Activated T-helper 2 cell treated with anti-CD3 and anti-CD28 coated beads, Interferon-gamma antibody, Interleukin-2, Interleukin-4, amounts not matched to agents 10 μg/mL and 5 μg/mL and 100 μg/mL, durations not matched to agents 14 hours and 24 hours and 36 hours (primary cell): ENCODE measurements around the gene RRN3. TPM values are rescaled to one million over a fixed set of nuclear protein-coding genes. Genes with fewer than 3 reads are reported as not detected.
"Not testable (repeated sequence)": the region's sequence is repeated elsewhere in the genome, so short reads cannot be mapped to it uniquely, and the experiment has no call there.

ENCODE experiments used
- DNase-seq: peaks from one replicate; pipeline ENCODE4 v3.0.0; 2021; ENCODE audit warnings: low spot score
- H3K27ac Mint-ChIP-seq: one replicate; pipeline ENCODE4 v1.8.0; 2021; ENCODE audit warnings: mixed read lengths
- H3K27me3 Mint-ChIP-seq: one replicate; pipeline ENCODE4 v1.8.0; 2021; ENCODE audit warnings: low read depth, mixed read lengths
- H3K36me3 Mint-ChIP-seq: one replicate; pipeline ENCODE4 v1.8.0; 2021; ENCODE audit warnings: low read depth, mixed read lengths
- H3K4me1 Mint-ChIP-seq: one replicate; pipeline ENCODE4 v1.8.0; 2021; ENCODE audit warnings: low read depth, mixed read lengths
- H3K4me3 Mint-ChIP-seq: one replicate; pipeline ENCODE4 v1.8.0; 2021; ENCODE audit warnings: low read depth, mild to moderate bottlenecking, moderate library complexity, mixed read lengths
- H3K9me3 Mint-ChIP-seq: one replicate; pipeline ENCODE4 v1.8.0; 2021; ENCODE audit warnings: mixed read lengths
- intact Hi-C: fragments of 100-400 bp; cut with micrococcal nuclease; formaldehyde crosslinking; loops from one replicate; pipeline ENCODE4 v1.15.1; 2023
- total RNA-seq: library from RNA; stranded (reverse); gene quantifications from 2 replicates; pipeline ENCODE4 v1.2.3, GENCODE V29; 2022

The RRN3 gene
- total RNA-seq, 1 donor from 2014 or later: 37.5 TPM

- Mint-ChIP-seq H3K4me3 (no peak overlapping the region), H3K27me3 (no peaks in the 10 kb centered on the region), H3K36me3 (peaks cover 3% of the 10 kb centered on the region), H3K9me3 (no peaks in the 10 kb centered on the region), H3K27ac (no peak overlapping the region), H3K4me1 (peaks cover 18% of the 10 kb centered on the region)
- intact Hi-C loops: no loop called here
- no peak for DNase-seq
Observed at GRCh38 chr16:15052747-15053476, 41.2 kb downstream of the RRN3 start.

DNA sequence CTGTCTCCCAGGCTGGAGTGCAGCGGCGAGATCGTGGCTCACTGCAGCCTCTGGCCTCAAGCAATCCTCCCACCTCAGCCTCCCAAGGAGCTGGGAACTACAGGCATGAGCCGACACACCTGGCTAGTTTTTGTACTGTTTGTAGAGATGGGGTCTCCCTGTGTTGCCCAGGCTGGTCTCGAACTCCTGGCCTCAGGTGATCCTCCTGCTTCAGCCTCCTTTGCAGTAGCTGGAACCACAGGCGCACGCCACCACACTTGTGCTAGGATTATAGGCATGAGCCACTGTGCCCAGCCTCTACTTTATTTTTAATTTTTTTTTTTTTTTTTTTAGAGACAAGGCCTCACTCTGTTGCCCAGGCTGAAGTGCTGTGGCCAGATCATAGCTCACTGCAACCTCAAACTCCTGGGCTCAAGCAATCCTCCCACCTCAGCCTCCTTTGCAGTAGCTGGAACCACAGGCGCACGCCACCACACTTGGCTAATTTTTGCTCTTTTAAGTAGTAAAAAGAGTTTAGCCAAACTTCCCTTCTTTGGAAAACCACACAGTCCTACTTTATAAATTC is 42.6 kb downstream of the RRN3 start:
- no peak overlapping the region for H3K4me3 Mint-ChIP-seq
- peaks cover 16% of the 10 kb centered on the region for H3K4me1 Mint-ChIP-seq
- no peak for DNase-seq
- intact Hi-C loops: no loop called here
- H3K27me3 Mint-ChIP-seq: no peaks in the 10 kb centered on the region
- H3K36me3 Mint-ChIP-seq: peaks cover 9% of the 10 kb centered on the region
- H3K9me3 Mint-ChIP-seq: no peaks in the 10 kb centered on the region
- no peak overlapping the region for H3K27ac Mint-ChIP-seq

DNA sequence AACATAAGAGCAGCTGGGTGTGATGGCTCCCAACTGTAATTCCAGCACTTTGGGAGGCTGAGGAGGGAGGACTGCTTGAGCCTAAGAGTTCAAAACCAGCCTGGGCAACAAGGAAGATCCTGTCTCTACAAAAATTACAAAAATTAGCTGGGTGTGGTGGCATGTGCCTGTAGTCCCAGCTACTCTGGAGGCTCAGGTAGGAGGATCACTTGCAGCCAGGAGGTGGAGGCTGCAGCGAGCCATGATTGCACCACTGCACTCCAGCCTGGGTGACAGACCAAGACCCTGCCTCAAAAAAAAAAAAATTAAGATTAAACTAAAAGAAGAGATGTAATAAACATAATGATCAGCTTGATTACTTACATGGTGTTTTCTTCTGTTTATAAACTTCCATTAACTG is 43.6 kb downstream of the RRN3 start:
- H3K9me3 Mint-ChIP-seq, H3K27ac Mint-ChIP-seq, intact Hi-C loops, DNase-seq, H3K36me3 Mint-ChIP-seq, H3K4me3 Mint-ChIP-seq, H3K27me3 Mint-ChIP-seq: not testable (repeated sequence)
- peaks cover 14% of the 10 kb centered on the region for H3K4me1 Mint-ChIP-seq

DNA sequence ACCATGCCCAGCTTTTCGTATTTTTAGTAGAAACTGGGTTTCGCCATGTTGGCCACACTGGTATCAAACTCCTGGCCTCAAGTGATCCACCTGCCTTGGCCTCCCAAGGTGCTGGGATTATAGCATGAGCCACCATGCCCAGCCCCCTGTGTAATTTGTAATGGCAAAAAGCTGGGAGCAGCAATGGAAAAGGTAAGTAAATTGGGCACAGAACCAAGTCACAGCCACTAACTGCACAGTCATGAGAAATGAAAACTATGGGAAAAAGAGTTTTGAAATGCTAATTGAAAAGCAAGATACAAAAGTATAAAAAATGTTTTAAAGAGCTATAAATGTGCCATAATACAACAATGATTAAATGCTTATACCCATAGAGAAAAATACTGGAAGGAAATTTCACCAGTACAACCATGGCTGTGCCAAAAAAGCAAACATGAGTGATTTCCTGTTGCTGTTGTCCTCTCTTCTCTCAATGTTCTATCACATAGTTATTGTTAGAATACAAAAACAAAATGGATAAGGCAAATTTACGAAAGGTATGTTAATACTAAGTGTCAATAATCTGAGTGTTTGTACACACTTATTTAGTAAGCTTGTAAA is 44.4 kb downstream of the RRN3 start:
- DNase-seq: no peak
- H3K36me3 Mint-ChIP-seq: peaks cover 9% of the 10 kb centered on the region
- intact Hi-C loops: no loop called here
- H3K27me3 Mint-ChIP-seq: no peaks in the 10 kb centered on the region
- no peaks in the 10 kb centered on the region for H3K9me3 Mint-ChIP-seq
- no peak overlapping the region for H3K4me3 Mint-ChIP-seq
- peaks cover 10% of the 10 kb centered on the region for H3K4me1 Mint-ChIP-seq
- no peak overlapping the region for H3K27ac Mint-ChIP-seq

GRCh38 chr16:15046692-15047376 is 47.2 kb downstream of the RRN3 start:
- intact Hi-C loops: no loop called here
- no peak overlapping the region for H3K4me3 Mint-ChIP-seq
- H3K27ac Mint-ChIP-seq: no peak overlapping the region
- peaks cover under 1% of the 10 kb centered on the region for H3K4me1 Mint-ChIP-seq
- peaks cover 22% of the 10 kb centered on the region for H3K36me3 Mint-ChIP-seq
- no peak for DNase-seq
- no peaks in the 10 kb centered on the region for H3K27me3 Mint-ChIP-seq
- no peaks in the 10 kb centered on the region for H3K9me3 Mint-ChIP-seq

DNA sequence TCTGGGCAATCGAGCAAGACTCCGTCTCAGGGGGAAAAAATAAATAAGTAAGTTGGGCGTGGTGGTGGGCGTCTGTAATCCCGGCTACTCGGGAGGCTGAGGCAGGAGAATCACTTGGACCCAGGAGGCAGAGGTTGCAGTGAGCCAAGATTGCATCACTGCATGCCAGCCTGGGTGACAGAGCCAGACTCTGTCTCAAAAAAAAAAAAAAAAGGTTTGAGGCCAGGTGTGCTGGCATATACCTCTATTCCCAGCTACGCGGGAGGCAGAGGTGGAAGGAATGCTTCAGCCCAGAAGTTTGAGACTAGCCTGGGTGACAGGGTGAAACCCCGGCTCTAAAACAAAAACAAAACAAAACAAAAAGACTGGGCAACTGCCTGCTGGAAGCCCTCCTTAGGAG is 48.8 kb downstream of the RRN3 start:
- DNase-seq, H3K27ac Mint-ChIP-seq, H3K27me3 Mint-ChIP-seq, H3K4me1 Mint-ChIP-seq, intact Hi-C loops, H3K4me3 Mint-ChIP-seq, H3K9me3 Mint-ChIP-seq: not testable (repeated sequence)
- H3K36me3 Mint-ChIP-seq: peaks cover 26% of the 10 kb centered on the region

DNA sequence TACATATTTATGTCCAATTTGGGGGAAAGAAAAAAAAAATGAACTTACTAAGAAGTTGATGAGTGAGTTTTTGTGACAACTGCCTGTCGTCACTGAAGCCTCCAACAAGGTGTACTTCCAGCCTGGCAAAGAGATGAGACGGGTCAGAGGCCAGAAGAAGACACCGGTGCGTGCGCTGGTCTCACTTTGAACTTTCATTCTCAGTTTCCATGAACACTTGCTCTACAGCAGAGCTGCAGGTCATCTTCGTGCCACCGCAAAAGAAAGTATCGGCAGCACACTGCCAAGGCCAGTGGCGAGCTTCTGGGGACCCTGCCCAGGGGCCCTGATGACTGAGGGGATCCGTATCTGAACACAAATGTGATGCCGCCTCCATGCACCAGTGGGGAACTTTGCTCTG is 49.8 kb downstream of the RRN3 start:
- no peak for DNase-seq
- intact Hi-C loops: no loop called here
- H3K36me3 Mint-ChIP-seq: peaks cover 33% of the 10 kb centered on the region
- no peaks in the 10 kb centered on the region for H3K9me3 Mint-ChIP-seq
- no peaks in the 10 kb centered on the region for H3K4me1 Mint-ChIP-seq
- H3K4me3 Mint-ChIP-seq: no peak overlapping the region
- H3K27me3 Mint-ChIP-seq: no peaks in the 10 kb centered on the region
- H3K27ac Mint-ChIP-seq: no peak overlapping the region

DNA sequence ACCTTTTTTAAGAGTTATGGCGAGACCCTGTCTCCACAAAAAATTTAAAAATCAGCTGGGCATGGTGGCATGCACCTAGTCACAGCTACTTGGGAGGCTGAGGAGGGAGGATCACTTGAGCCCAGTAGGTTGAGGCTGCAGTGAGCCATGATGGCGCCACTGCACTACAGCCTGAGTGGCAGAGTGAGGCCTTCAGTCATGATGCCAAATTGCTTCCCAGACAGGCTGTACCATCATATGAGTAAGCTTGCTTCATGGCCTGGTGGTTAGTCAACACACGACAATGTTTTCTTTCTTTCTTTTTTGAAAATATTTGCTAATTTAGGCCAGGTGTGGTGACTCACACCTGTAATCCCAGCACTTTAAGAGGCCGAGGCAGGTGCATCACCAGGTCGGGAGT is 50.7 kb downstream of the RRN3 start:
- Mint-ChIP-seq H3K36me3 (peaks cover 42% of the 10 kb centered on the region), H3K9me3 (no peaks in the 10 kb centered on the region), H3K27ac (no peak overlapping the region), H3K27me3 (no peaks in the 10 kb centered on the region), H3K4me1 (no peaks in the 10 kb centered on the region), H3K4me3 (no peak overlapping the region)
- intact Hi-C loops: no loop called here
- DNase-seq: no peak

- H3K27me3 Mint-ChIP-seq: no peaks in the 10 kb centered on the region
- H3K9me3 Mint-ChIP-seq: no peaks in the 10 kb centered on the region
- H3K4me1 Mint-ChIP-seq: no peaks in the 10 kb centered on the region
- peaks cover 50% of the 10 kb centered on the region for H3K36me3 Mint-ChIP-seq
- DNase-seq: no peak
- H3K27ac Mint-ChIP-seq: no peak overlapping the region
- H3K4me3 Mint-ChIP-seq: no peak overlapping the region
- intact Hi-C loops: no loop called here
Observed at GRCh38 chr16:15041271-15042004, 52.6 kb downstream of the RRN3 start.

GRCh38 chr16:15038689-15039088 is 55.4 kb downstream of the RRN3 start:
- no peak for DNase-seq
- Mint-ChIP-seq H3K27ac (no peak overlapping the region), H3K27me3 (no peaks in the 10 kb centered on the region), H3K36me3 (peaks cover 62% of the 10 kb centered on the region), H3K4me3 (no peak overlapping the region), H3K4me1 (no peaks in the 10 kb centered on the region), H3K9me3 (no peaks in the 10 kb centered on the region)
- intact Hi-C loops: no loop called here

- Mint-ChIP-seq H3K27ac (no peak overlapping the region), H3K4me1 (no peaks in the 10 kb centered on the region), H3K9me3 (no peaks in the 10 kb centered on the region), H3K36me3 (peaks cover 66% of the 10 kb centered on the region), H3K27me3 (no peaks in the 10 kb centered on the region), H3K4me3 (no peak overlapping the region)
- DNase-seq: no peak
- intact Hi-C loops: no loop called here
Observed at GRCh38 chr16:15037745-15038144, 56.3 kb downstream of the RRN3 start.

- Mint-ChIP-seq H3K4me1 (no peaks in the 10 kb centered on the region), H3K27ac (no peak overlapping the region), H3K4me3 (no peak overlapping the region), H3K36me3 (peaks cover 71% of the 10 kb centered on the region), H3K27me3 (no peaks in the 10 kb centered on the region), H3K9me3 (no peaks in the 10 kb centered on the region)
- DNase-seq: no peak
- intact Hi-C loops: no loop called here
Observed at GRCh38 chr16:15037003-15037402, 57.1 kb downstream of the RRN3 start.
